Measurements from ENCODE around the gene C17orf113. TPM values are rescaled to one million over a fixed set of nuclear protein-coding genes. Genes with fewer than 3 reads are reported as not detected.

C17orf113 gene
- total RNA-seq, 1 experiment from 2014 or later: 0.62 TPM

- intact Hi-C loops (cut with micrococcal nuclease): no loop called here
- Histone ChIP-seq H3K27me3 (ENCODE audit: low read length) (no peaks in the 10 kb centered on the region), H3K4me1 (ENCODE audit: insufficient read depth, low read length) (no peaks in the 10 kb centered on the region), H3K4me2 (ENCODE audit: low read length) (no peak overlapping the region), H3F3A (ENCODE audit: low read length, unreplicated experiment) (no peaks in the 10 kb centered on the region), H3K79me2 (ENCODE audit: low read length) (no peaks in the 10 kb centered on the region), H4K20me1 (ENCODE audit: low read length) (no peaks in the 10 kb centered on the region), H2AFZ (ENCODE audit: low read length) (no peak overlapping the region), H3K9me3 (ENCODE audit: low read length) (no peaks in the 10 kb centered on the region), H3K27ac (ENCODE audit: low read length) (no peak overlapping the region), H3K36me3 (ENCODE audit: low read depth, low read length) (no peaks in the 10 kb centered on the region), H3K9me2 (replicated peaks; ENCODE audit: low read length) (no peaks in the 10 kb centered on the region), H3K4me3 (ENCODE audit: low read length) (no peak overlapping the region), H3K9ac (ENCODE audit: low read length) (no peak overlapping the region)
- ChIA-PET CTCF (no interaction called here), POLR2A (ENCODE audit: unreplicated experiment) (interaction anchor here (0.6 kb wide), 2 partner anchors 32 to 353 kb away, joined by 3 read pairs; no protein-coding TSS in a partner anchor)
- no peak for DNase-seq
- ATAC-seq: no peak
- TF ChIP-seq EZH2phosphoT487 (IDR thresholded peaks at IDR 0.05; ENCODE audit: borderline replicate concordance, low read length) (no peak), EZH2 (IDR thresholded peaks at IDR 0.05; ENCODE audit: low read length, unreplicated experiment) (no peak), CTCF (conservative IDR thresholded peaks at IDR 0.05; ENCODE audit: low read depth, low read length) (no peak)
- no TSS peak for BruUV-seq (replicated peaks)
These were observed 9.6 kb downstream of the C17orf113 start for GRCh38 chr17:42040818-42041217.

- Histone ChIP-seq H2AFZ (ENCODE audit: low read length) (no peak overlapping the region), H3F3A (ENCODE audit: low read length, unreplicated experiment) (no peaks in the 10 kb centered on the region), H3K9me3 (ENCODE audit: low read length) (no peaks in the 10 kb centered on the region), H3K9ac (ENCODE audit: low read length) (no peak overlapping the region), H3K79me2 (ENCODE audit: low read length) (no peaks in the 10 kb centered on the region), H3K4me3 (ENCODE audit: low read length) (no peak overlapping the region), H3K4me2 (ENCODE audit: low read length) (no peak overlapping the region), H3K27ac (ENCODE audit: low read length) (no peak overlapping the region), H3K9me2 (replicated peaks; ENCODE audit: low read length) (no peaks in the 10 kb centered on the region), H3K36me3 (ENCODE audit: low read depth, low read length) (no peaks in the 10 kb centered on the region), H3K27me3 (ENCODE audit: low read length) (no peaks in the 10 kb centered on the region), H3K4me1 (ENCODE audit: insufficient read depth, low read length) (no peaks in the 10 kb centered on the region), H4K20me1 (ENCODE audit: low read length) (no peaks in the 10 kb centered on the region)
- CTCF ChIA-PET: no interaction called here
- no TSS peak for BruUV-seq (replicated peaks)
- TF ChIP-seq EZH2 (IDR thresholded peaks at IDR 0.05; ENCODE audit: low read length, unreplicated experiment) (no peak), EZH2phosphoT487 (IDR thresholded peaks at IDR 0.05; ENCODE audit: borderline replicate concordance, low read length) (no peak), CTCF (conservative IDR thresholded peaks at IDR 0.05; ENCODE audit: low read depth, low read length) (no peak)
- DNase-seq: no peak
- no peak for ATAC-seq
- intact Hi-C loops (cut with micrococcal nuclease): no loop called here
- POLR2A ChIA-PET (ENCODE audit: unreplicated experiment): no interaction called here
These were observed 10.3 kb downstream of the C17orf113 start for GRCh38 chr17:42039794-42040763.
